Tibial artery (tissue), 4 donors: ENCODE measurements around the gene FADD.
"Not testable (repeated sequence)": the region's sequence is repeated elsewhere in the genome, so short reads cannot be mapped to it uniquely, and the experiment has no call there.

Source experiments
- DNase-seq, 2 donors: peaks; one replicate each; pipeline ENCODE4 v3.0.0-alpha.2; 2019
- H3K27ac ChIP-seq, 2 donors: fragments of 200-600 bp; sonication (generic) in 1 of 2; 1 replicate in 1 of 2; 2 replicates in 1 of 2; pipeline ENCODE4 v1.5.1; 2018 to 2019; ENCODE audit warnings: mild to moderate bottlenecking in 1 of 2
- H3K27me3 ChIP-seq, 2 donors: fragments of 200-600 bp; sonication (generic) in 1 of 2; one replicate each; pipeline versions ENCODE4 v1.5.1 to v1.6.0; 2016 to 2019
- H3K36me3 ChIP-seq, 3 donors: fragments of 200-600 bp; sonication (generic) in 2 of 3; one replicate each; pipeline ENCODE4 v1.5.1; 2016 to 2019; ENCODE audit warnings: mild to moderate bottlenecking in 2 of 3
- H3K4me1 ChIP-seq, 4 donors: fragments of 200-600 bp; sonication (generic) in 2 of 4; 1 replicate in 3 of 4; 2 replicates in 1 of 4; pipeline ENCODE4 v1.5.1; 2016 to 2019
- H3K4me3 ChIP-seq, 2 donors: fragments of 200-600 bp; sonication (generic) in 1 of 2; 1 replicate in 1 of 2; 2 replicates in 1 of 2; pipeline ENCODE4 v1.5.1; 2018 to 2019; ENCODE audit warnings: mild to moderate bottlenecking in 2 of 2
- H3K9me3 ChIP-seq, 3 donors: fragments of 200-600 bp; sonication (generic) in 1 of 3; one replicate each; pipeline ENCODE4 v1.5.1; 2016 to 2019
- CTCF ChIP-seq, 2 experiments: fragments of 200-600 bp in 1 of 2; fragments of 450-650 bp in 1 of 2; IDR thresholded peaks; one replicate each; pipeline ENCODE4 v1.5.1; 2017 to 2019; ENCODE audit warnings: antibody characterized with exemption in 2 of 2, mild to moderate bottlenecking in 1 of 2, moderate library complexity in 1 of 2
- intact Hi-C: fragments of 100-400 bp; cut with DNase I; formaldehyde crosslinking; loops from one replicate; pipeline ENCODE4 v1.15.0; 2023; ENCODE audit warnings: low total_unique reads

The FADD gene

GRCh38 chr11:70212227-70212811, 9.2 kb downstream of the FADD start:
- Histone ChIP-seq H3K27me3 (no peaks in the 10 kb centered on the region), H3K4me3 (no peak overlapping the region), H3K4me1 (no peaks in the 10 kb centered on the region), H3K9me3 (no peaks in the 10 kb centered on the region), H3K27ac (no peak overlapping the region), H3K36me3 (peaks cover 5 to 26% (median 22%) of the 10 kb centered on the region in 3 donors)
- intact Hi-C loops, result loop anchor here (5.0 kb wide), 1 partner anchor 175 kb away; no protein-coding TSS in a partner anchor
- no peak for DNase-seq
- no peak for TF ChIP-seq CTCF (IDR thresholded peaks at IDR 0.05)

GRCh38 chr11:70217388-70217787, 14.3 kb downstream of the FADD start:
- H3K36me3 ChIP-seq, DNase-seq, H3K27ac ChIP-seq, intact Hi-C loops, H3K4me3 ChIP-seq, H3K27me3 ChIP-seq, H3K9me3 ChIP-seq, H3K4me1 ChIP-seq: not testable (repeated sequence)

GRCh38 chr11:70218076-70218475, 15.0 kb downstream of the FADD start:
- H3K27ac ChIP-seq, intact Hi-C loops, H3K36me3 ChIP-seq, H3K27me3 ChIP-seq, H3K9me3 ChIP-seq, DNase-seq, H3K4me1 ChIP-seq, H3K4me3 ChIP-seq: not testable (repeated sequence)

GRCh38 chr11:70220136-70220535, 17.0 kb downstream of the FADD start:
- H3K4me3 ChIP-seq, result no peak overlapping the region
- DNase-seq, result no peak
- peaks cover 0 to 3% of the 10 kb centered on the region in 2 donors for H3K27me3 ChIP-seq
- intact Hi-C loops, result no loop called here
- no peaks in the 10 kb centered on the region for H3K4me1 ChIP-seq
- no peaks in the 10 kb centered on the region for H3K9me3 ChIP-seq
- H3K36me3 ChIP-seq, result no peaks in the 10 kb centered on the region
- no peak overlapping the region for H3K27ac ChIP-seq
- TF ChIP-seq CTCF (IDR thresholded peaks at IDR 0.05), result no peak

- H3K36me3 ChIP-seq, result no peaks in the 10 kb centered on the region
- no peak overlapping the region for H3K4me3 ChIP-seq
- intact Hi-C loops, result no loop called here
- TF ChIP-seq CTCF (IDR thresholded peaks at IDR 0.05), result no peak
- H3K4me1 ChIP-seq, result no peaks in the 10 kb centered on the region
- no peak overlapping the region for H3K27ac ChIP-seq
- H3K9me3 ChIP-seq, result no peaks in the 10 kb centered on the region
- peaks cover 0 to 3% of the 10 kb centered on the region in 2 donors for H3K27me3 ChIP-seq
- DNase-seq, result no peak
These were observed 17.8 kb downstream of the FADD start for GRCh38 chr11:70220920-70221319.

- Histone ChIP-seq H3K27ac (no peak overlapping the region), H3K4me1 (peaks cover 0 to 7% (median under 1%) of the 10 kb centered on the region in 4 donors), H3K36me3 (no peaks in the 10 kb centered on the region), H3K27me3 (no peaks in the 10 kb centered on the region), H3K4me3 (no peak overlapping the region), H3K9me3 (no peaks in the 10 kb centered on the region)
- TF ChIP-seq CTCF (IDR thresholded peaks at IDR 0.05), result no peak
- DNase-seq, result no peak
- intact Hi-C loops, result no loop called here
These were observed 22.6 kb downstream of the FADD start for GRCh38 chr11:70225681-70226177.

- Histone ChIP-seq H3K27ac (no peak overlapping the region), H3K4me3 (no peak overlapping the region), H3K9me3 (no peaks in the 10 kb centered on the region), H3K36me3 (no peaks in the 10 kb centered on the region), H3K4me1 (peaks cover 0 to 12% (median 3%) of the 10 kb centered on the region in 4 donors), H3K27me3 (no peaks in the 10 kb centered on the region)
- DNase-seq, result no peak
- intact Hi-C loops, result no loop called here
- no peak for TF ChIP-seq CTCF (IDR thresholded peaks at IDR 0.05)
These were observed 23.1 kb downstream of the FADD start for GRCh38 chr11:70226183-70226582.
